HepG2 (cell line): ENCODE data around the gene NPIPB12. TPM values are rescaled to one million over a fixed set of nuclear protein-coding genes. Genes with fewer than 3 reads are reported as not detected.
"Not testable (repeated sequence)": the region's sequence is repeated elsewhere in the genome, so short reads cannot be mapped to it uniquely, and the experiment has no call there.

Source experiments
- ATAC-seq: fragments of 200-7000 bp; cut with Tn5 transposase; 3 replicates; pipeline ENCODE4 v1.9.1; 2020; ENCODE audit warnings: mild to moderate bottlenecking, moderate library complexity
- BruUV-seq: library from RNA; stranded (reverse); fragments of 400-500 nt; replicated peaks from 2 replicates; lab custom pipeline; 2021; lab: Mats Ljungman, UMichigan
- CTCF ChIA-PET: fragments of 300-600 bp; formaldehyde crosslinking; extraction: SDS; loops from one replicate; lab custom pipeline; 2021; ENCODE audit warnings: low total read pairs, inconsistent platforms, low intra/inter-chr PET ratio; lab: Yijun Ruan, JAX
- POLR2A ChIA-PET: fragments of 350-600 bp; sonication (Branson Sonifier 250); formaldehyde crosslinking; loops from one replicate; lab custom pipeline; 2020; ENCODE audit warnings: antibody characterized with exemption, inconsistent platforms; lab: Yijun Ruan, JAX
- DNase-seq: peaks from one replicate; pipeline ENCODE4 v3.0.0-alpha.2; 2015; ENCODE audit warnings: low spot score
- FAIRE-seq: peaks from 3 replicates; lab custom pipeline; 2011; peaks lifted over from hg19 to GRCh38; lab: Jason Lieb, UNC
- H2AFZ ChIP-seq: one replicate; pipeline ENCODE4 v1.6.1; 2011; ENCODE audit warnings: low read length, inconsistent platforms
- H3K27ac ChIP-seq: fragments of 300-600 bp; 3 replicates; pipeline ENCODE4 v1.8.0; 2011; ENCODE audit warnings: mixed run types, mild to moderate bottlenecking, mixed read lengths, low read length, inconsistent platforms; ENCODE audit not compliant: insufficient read depth; ENCODE audit errors: extremely low read length
- H3K27me3 ChIP-seq, 2 experiments: fragments of 200-600 bp in 1 of 2; 2 replicates in 1 of 2; 3 replicates in 1 of 2; pipeline versions ENCODE4 v1.6.0 to v1.8.0; 2011; ENCODE audit warnings: low read length in 2 of 2, mild to moderate bottlenecking in 2 of 2, moderate library complexity in 2 of 2, inconsistent platforms in 1 of 2; ENCODE audit not compliant: insufficient read depth in 2 of 2, control insufficient read depth in 1 of 2
- H3K36me3 ChIP-seq, 2 experiments: fragments of 200-600 bp in 1 of 2; replicated peaks in 1 of 2; 2 replicates in 1 of 2; 3 replicates in 1 of 2; pipeline versions ENCODE4 v1.5.1 to v1.8.0; 2011; ENCODE audit warnings: low read length in 2 of 2, inconsistent platforms in 1 of 2; ENCODE audit not compliant: insufficient read depth in 2 of 2, control insufficient read depth in 1 of 2
- H3K4me1 ChIP-seq: 2 replicates; pipeline ENCODE4 v1.5.1; 2012; ENCODE audit warnings: low read length, inconsistent platforms; ENCODE audit not compliant: insufficient read depth
- H3K4me2 ChIP-seq: 2 replicates; pipeline ENCODE4 v1.6.0; 2011; ENCODE audit warnings: low read depth, low read length, inconsistent platforms
- H3K4me3 ChIP-seq, 3 experiments: fragments of 200-600 bp in 1 of 3; sonication (generic), shearing (Covaris generic) in 1 of 3; replicated peaks in 1 of 3; 2 replicates each; pipeline ENCODE4 v1.5.1; 2011 to 2016; ENCODE audit warnings: low read length in 3 of 3, inconsistent platforms in 2 of 3, low read depth in 2 of 3, mild to moderate bottlenecking in 2 of 3, control low read depth in 1 of 3, mixed read lengths in 1 of 3; ENCODE audit not compliant: insufficient read depth in 1 of 3
- H3K79me2 ChIP-seq: one replicate; pipeline ENCODE4 v1.6.1; 2011; ENCODE audit warnings: low read length, inconsistent platforms; ENCODE audit not compliant: insufficient read depth
- H3K9ac ChIP-seq: 2 replicates; pipeline ENCODE4 v1.6.0; 2011; ENCODE audit warnings: mild to moderate bottlenecking, low read depth, low read length, inconsistent platforms; ENCODE audit not compliant: insufficient read depth
- H3K9me3 ChIP-seq: 2 replicates; pipeline ENCODE4 v1.5.1; 2012; ENCODE audit warnings: mild to moderate bottlenecking, low read length
- H4K20me1 ChIP-seq: 2 replicates; pipeline ENCODE4 v1.6.0; 2011; ENCODE audit warnings: inconsistent platforms, mild to moderate bottlenecking, low read length, moderate library complexity; ENCODE audit not compliant: insufficient read depth
- STAG1 ChIP-seq: sonication (generic); formaldehyde crosslinking; IDR thresholded peaks from 2 replicates; pipeline ENCODE4 v1.4.0; 2020; ENCODE audit warnings: missing genetic modification reagents
- WGBS: methylation state at CpG from one replicate; pipeline ENCODE4 v1.1.6; 2017; ENCODE audit warnings: low lambda C conversion rate; 5-methylcytosine and 5-hydroxymethylcytosine counted together
- in situ Hi-C: cut with HindIII; loops from 2 replicates; pipeline ENCODE4 v1.10.0; 2017; ENCODE audit warnings: low pct_unique_long_range_greater_than_20kb; ENCODE audit not compliant: extremely low pct_ligation_motif_present
- intact Hi-C: fragments of 100-400 bp; cut with micrococcal nuclease; formaldehyde crosslinking; loops from one replicate; pipeline ENCODE4 v1.10.0; 2022; ENCODE audit not compliant: unreplicated experiment
- polyA plus RNA-seq, 8 experiments: library from polyadenylated mRNA; depleted of rRNA in 3 of 8; stranded (reverse) in 7 of 8; unstranded in 1 of 8; fragments of >200 nt; fragmentation: Illumina TruSeq in 4 of 8; extraction: Trizol in 4 of 8; gene quantifications; 2 replicates each; pipeline versions ENCODE4 v1.2.1 to v1.2.3, GENCODE V29; 2011 to 2016; ENCODE audit warnings: low read depth in 4 of 8, missing spikeins in 1 of 8, mixed read lengths in 1 of 8; ENCODE audit not compliant: insufficient read depth in 1 of 8
- total RNA-seq, 5 experiments: library from RNA; depleted of rRNA; stranded (reverse); fragments of >200 nt; fragmentation: Illumina TruSeq; extraction: Trizol; gene quantifications; 2 replicates each; pipeline ENCODE4 v1.2.3, GENCODE V29; 2016; ENCODE audit warnings: low read depth in 1 of 5

NPIPB12 gene
- total and polyA plus RNA-seq, 2 of the 13 experiments (the other 11 are each of a cell fraction or from before 2014, with no cell fraction given): 12.4 to 28.7 TPM

DNA sequence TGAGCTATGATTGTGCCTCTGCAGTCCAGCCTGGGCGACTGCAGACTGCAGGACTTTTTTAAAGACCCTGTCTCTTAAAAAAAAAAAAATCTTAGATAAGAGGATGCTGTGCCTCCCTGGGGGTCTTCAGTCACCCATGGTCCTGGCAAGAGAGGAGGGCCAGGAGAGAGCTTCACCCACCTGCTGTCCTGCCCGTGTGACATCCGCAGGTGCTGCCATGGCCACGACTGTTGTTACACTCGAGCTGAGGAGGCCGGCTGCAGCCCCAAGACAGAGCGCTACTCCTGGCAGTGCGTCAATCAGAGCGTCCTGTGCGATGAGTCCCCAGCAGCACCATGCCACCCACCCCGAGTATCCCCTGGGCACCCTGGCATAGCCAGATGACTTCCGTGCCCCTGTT lies 23.9 kb downstream of the NPIPB12 start:
- H3K27me3 ChIP-seq, intact Hi-C loops, H2AFZ ChIP-seq, H3K9ac ChIP-seq, H3K79me2 ChIP-seq, FAIRE-seq, BruUV-seq, CTCF ChIA-PET, H4K20me1 ChIP-seq, H3K4me2 ChIP-seq, H3K36me3 ChIP-seq, in situ Hi-C loops, H3K4me1 ChIP-seq, H3K9me3 ChIP-seq, H3K27ac ChIP-seq, DNase-seq, POLR2A ChIA-PET, H3K4me3 ChIP-seq: not testable (repeated sequence)
- 78% methylated on average over 2 of the region's 12 CpGs for WGBS
- ATAC-seq: 0 out of 3 replicates have a peak, but pooled peaks have one; percentile 29

DNA sequence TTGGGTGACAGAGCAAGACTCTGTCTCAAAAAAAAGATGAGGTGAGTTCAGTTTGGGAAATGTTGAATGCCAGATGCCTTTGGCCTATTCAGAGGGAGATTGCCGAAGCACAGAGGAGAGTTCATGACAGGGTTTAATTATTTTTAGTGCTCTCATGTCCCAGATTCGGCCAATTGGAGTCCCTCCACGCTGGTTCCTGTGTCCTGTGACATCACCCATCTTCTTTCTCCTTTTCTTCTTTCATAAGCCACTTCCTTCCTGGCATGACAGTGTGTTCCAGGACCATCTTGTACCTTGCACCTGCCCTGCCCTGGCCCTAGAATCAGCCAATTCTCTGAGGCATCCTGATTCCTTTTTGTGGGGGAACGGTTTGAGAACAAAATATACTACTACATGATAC lies 34.1 kb downstream of the NPIPB12 start:
- WGBS: no CpG with 5 or more reads among the region's 4 CpGs

DNA sequence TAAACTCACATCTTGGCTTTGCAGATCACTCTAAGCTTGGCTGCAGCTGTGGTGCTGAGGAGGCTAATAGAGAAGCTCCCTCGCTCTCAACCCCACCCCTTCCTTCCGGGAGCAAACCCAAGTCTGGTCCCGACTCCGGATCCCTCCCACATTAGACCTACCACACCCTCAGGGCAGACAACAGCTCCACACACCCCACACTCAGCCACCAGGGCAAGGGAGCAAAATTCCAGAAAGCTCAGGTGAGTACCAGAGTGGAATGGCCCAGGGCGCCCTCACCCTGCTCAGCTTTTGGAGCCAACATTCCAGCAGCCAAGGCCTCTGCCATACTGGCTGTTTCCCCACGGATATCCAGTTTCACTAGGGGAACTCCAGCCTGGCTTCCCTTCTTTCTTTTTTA lies 36.5 kb downstream of the NPIPB12 start:
- peak; percentile 32 for ATAC-seq
- not testable (repeated sequence) for DNase-seq, H2AFZ ChIP-seq

More for the DNA sequence above, 34.1 kb downstream of the NPIPB12 start:
- POLR2A ChIA-PET, H3K27me3 ChIP-seq, H3K4me3 ChIP-seq, H4K20me1 ChIP-seq, intact Hi-C loops, H3K79me2 ChIP-seq, H3K27ac ChIP-seq, H3K9me3 ChIP-seq, H3K4me2 ChIP-seq, BruUV-seq, H2AFZ ChIP-seq, H3K4me1 ChIP-seq, H3K36me3 ChIP-seq, H3K9ac ChIP-seq, FAIRE-seq, DNase-seq, CTCF ChIA-PET, in situ Hi-C loops, ATAC-seq: not testable (repeated sequence)

DNA sequence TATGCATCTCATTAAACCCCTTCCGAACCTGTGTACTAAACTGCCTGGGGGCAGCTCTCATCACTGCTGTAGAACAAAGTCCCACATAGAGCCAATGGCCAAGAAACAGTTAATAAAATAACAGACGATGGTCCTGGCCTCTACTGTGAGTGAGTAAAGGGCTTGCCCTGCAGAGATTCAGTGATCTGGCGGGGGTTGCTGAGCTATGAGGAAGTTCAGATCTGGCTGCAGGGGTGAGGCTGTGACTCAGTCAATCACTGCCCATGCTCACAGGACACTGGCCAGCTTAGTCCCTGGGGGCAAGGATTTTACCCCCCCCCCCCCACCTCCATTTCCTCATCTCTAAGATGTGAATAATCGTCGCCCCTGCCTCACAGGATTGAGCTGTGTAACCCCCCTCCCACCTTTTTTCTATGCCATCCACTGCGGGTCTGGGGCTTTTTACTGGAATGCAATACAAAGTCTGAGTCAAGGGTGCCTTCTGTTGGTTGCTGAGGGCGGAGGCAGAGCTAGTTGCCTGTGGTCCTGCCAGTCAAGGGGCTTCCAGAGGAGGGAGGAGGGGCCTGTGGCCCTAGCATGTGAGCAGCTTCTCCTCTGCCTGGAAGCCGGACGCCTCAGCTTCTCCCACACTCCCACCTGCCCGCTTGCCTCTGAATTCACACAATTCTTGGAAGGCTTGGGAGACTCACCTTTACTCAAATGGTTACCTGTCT lies 38.4 kb downstream of the NPIPB12 start:
- BruUV-seq, POLR2A ChIA-PET, CTCF ChIA-PET, FAIRE-seq, intact Hi-C loops, H3K4me1 ChIP-seq, H3K9me3 ChIP-seq, H3K27me3 ChIP-seq, H3K36me3 ChIP-seq, H3K9ac ChIP-seq, H3K4me3 ChIP-seq, H3K4me2 ChIP-seq, in situ Hi-C loops, H3K27ac ChIP-seq, H3K79me2 ChIP-seq, H4K20me1 ChIP-seq, H2AFZ ChIP-seq, DNase-seq: not testable (repeated sequence)
- peak; percentile 66 for ATAC-seq
- no CpG with 5 or more reads among the region's 10 CpGs for WGBS

More for the DNA sequence above, 36.5 kb downstream of the NPIPB12 start:
- CTCF ChIA-PET, FAIRE-seq, H3K9ac ChIP-seq, H4K20me1 ChIP-seq, BruUV-seq, H3K36me3 ChIP-seq, intact Hi-C loops, H3K4me1 ChIP-seq, H3K9me3 ChIP-seq, H3K27ac ChIP-seq, POLR2A ChIA-PET, H3K79me2 ChIP-seq, H3K27me3 ChIP-seq, in situ Hi-C loops: not testable (repeated sequence)
- Histone ChIP-seq H3K4me3 (peak overlapping the region in 1 of 3 experiments; percentile 37; a peak in 1 of 6 replicates), H3K4me2 (peak overlapping the region; percentile 53)
- peak; percentile 12; the same call in 1 of the 2 replicates for TF ChIP-seq STAG1 (CRISPR knock-in tag)
- WGBS: 13% methylated on average over 5 of the region's 6 CpGs
